HCT116 (cell line): ENCODE measurements around the gene BOLA3. TPM values are rescaled to one million over a fixed set of nuclear protein-coding genes. Genes with fewer than 3 reads are reported as not detected.

Experiments used
- ATAC-seq: fragments of 200-7000 bp; cut with Tn5 transposase; 2 replicates; pipeline ENCODE4 v1.9.1; 2020; ENCODE audit warnings: mild to moderate bottlenecking, moderate library complexity
- BruUV-seq: library from RNA; stranded (reverse); fragments of 400-500 nt; replicated peaks from 2 replicates; lab custom pipeline; 2021; lab: Mats Ljungman, UMichigan
- CTCF ChIA-PET: fragments of 300-600 bp; sonication (Branson Sonifier 250); formaldehyde crosslinking; loops from one replicate; lab custom pipeline; 2021; ENCODE audit warnings: antibody characterized with exemption; lab: Charles Lee
- POLR2A ChIA-PET: fragments of 300-600, 350-600 bp; sonication (Branson Sonifier 250); formaldehyde crosslinking; loops from one replicate; lab custom pipeline; 2021; ENCODE audit warnings: antibody characterized with exemption; lab: Charles Lee
- RAD21 ChIA-PET, 2 experiments: fragments of 300-600 bp; sonication (Branson Sonifier 250); formaldehyde crosslinking; loops; one replicate each; lab custom pipeline; 2023; ENCODE audit warnings: low total read pairs in 2 of 2; ENCODE audit not compliant: uncharacterized antibody in 2 of 2, unreplicated experiment in 2 of 2, low non-redundant PET in 1 of 2; lab: Charles Lee
- DNase-seq: peaks from one replicate; pipeline ENCODE4 v3.0.0-alpha.2; 2010; ENCODE audit warnings: low read depth, low spot score
- H2AFZ ChIP-seq: fragments of 200-600 bp; shearing (Covaris generic), sonication (generic); 2 replicates; pipeline ENCODE4 v1.6.1; 2017; ENCODE audit warnings: low read depth, mixed run types, mixed read lengths, antibody characterized with exemption, low read length; ENCODE audit not compliant: poor library complexity, severe bottlenecking
- H3K27ac ChIP-seq: 2 replicates; pipeline ENCODE4 v1.5.1; 2012; ENCODE audit warnings: low read depth, low read length
- H3K27me3 ChIP-seq: fragments of 200-600 bp; sonication (generic); 2 replicates; pipeline ENCODE4 v1.6.1; 2016; ENCODE audit warnings: mixed run types, low read length, mixed read lengths; ENCODE audit not compliant: insufficient read depth
- H3K36me3 ChIP-seq, 2 experiments: fragments of 200-500 bp in 1 of 2; fragments of 200-600 bp in 1 of 2; sonication (Bioruptor generic) in 1 of 2; sonication (generic) in 1 of 2; 2 replicates each; pipeline versions ENCODE4 v1.5.1 to v1.6.1; 2014 to 2016; ENCODE audit warnings: low read length in 2 of 2, inconsistent platforms in 1 of 2, mixed read lengths in 1 of 2, mixed run types in 1 of 2; ENCODE audit not compliant: insufficient read depth in 2 of 2, control insufficient read depth in 1 of 2
- H3K4me1 ChIP-seq, 2 experiments: fragments of 200-600 bp in 1 of 2; sonication (generic) in 1 of 2; 2 replicates each; pipeline versions ENCODE4 v1.5.1 to v1.6.1; 2012 to 2017; ENCODE audit warnings: low read length in 2 of 2, inconsistent platforms in 1 of 2, mild to moderate bottlenecking in 1 of 2, mixed read lengths in 1 of 2, mixed run types in 1 of 2, moderate library complexity in 1 of 2; ENCODE audit not compliant: insufficient read depth in 2 of 2, control insufficient read depth in 1 of 2
- H3K4me2 ChIP-seq: fragments of 200-600 bp; sonication (generic); 2 replicates; pipeline ENCODE4 v1.6.1; 2017; ENCODE audit warnings: mixed run types, low read length, mixed read lengths
- H3K4me3 ChIP-seq, 2 experiments: fragments of 200-600 bp in 1 of 2; sonication (generic) in 1 of 2; replicated peaks in 1 of 2; 2 replicates each; pipeline ENCODE4 v1.5.1; 2011 to 2016; ENCODE audit warnings: low read length in 2 of 2, control low read depth in 1 of 2, low read depth in 1 of 2, mild to moderate bottlenecking in 1 of 2, mixed read lengths in 1 of 2, mixed run types in 1 of 2
- H3K79me2 ChIP-seq: fragments of 200-600 bp; sonication (generic); 2 replicates; pipeline ENCODE4 v1.6.1; 2017; ENCODE audit warnings: mild to moderate bottlenecking, mixed run types, low read length, moderate library complexity, mixed read lengths; ENCODE audit not compliant: insufficient read depth
- H3K9ac ChIP-seq: fragments of 200-600 bp; sonication (generic); 2 replicates; pipeline ENCODE4 v1.6.1; 2016; ENCODE audit warnings: low read length, mixed read lengths
- H3K9me2 ChIP-seq: fragments of 200-600 bp; sonication (generic), shearing (Covaris generic); 2 replicates; pipeline ENCODE4 v1.6.1; 2017; ENCODE audit warnings: mixed run types, mild to moderate bottlenecking, moderate library complexity; ENCODE audit not compliant: insufficient read depth
- H3K9me3 ChIP-seq, 2 experiments: fragments of 200-500 bp in 1 of 2; fragments of 200-600 bp in 1 of 2; sonication (Bioruptor generic) in 1 of 2; sonication (generic) in 1 of 2; 2 replicates each; pipeline ENCODE4 v1.6.1; 2014 to 2017; ENCODE audit warnings: low read length in 2 of 2, mixed read lengths in 2 of 2, inconsistent platforms in 1 of 2, low read depth in 1 of 2, mild to moderate bottlenecking in 1 of 2, mixed run types in 1 of 2, moderate library complexity in 1 of 2; ENCODE audit not compliant: control insufficient read depth in 1 of 2, insufficient read depth in 1 of 2
- H4K20me1 ChIP-seq: fragments of 200-600 bp; sonication (generic), shearing (Covaris generic); 2 replicates; pipeline ENCODE4 v1.6.1; 2017; ENCODE audit warnings: mixed run types, mild to moderate bottlenecking, moderate library complexity; ENCODE audit not compliant: insufficient read depth
- ELF1 ChIP-seq: IDR thresholded peaks from 2 replicates; pipeline ENCODE4 v1.6.1; 2012; ENCODE audit warnings: low read depth, borderline replicate concordance
- FOSL1 ChIP-seq: IDR thresholded peaks from 2 replicates; pipeline ENCODE4 v1.6.1; 2012; ENCODE audit warnings: low read depth
- POLR2A ChIP-seq: IDR thresholded peaks from 2 replicates; pipeline ENCODE4 v1.7.0; 2011; ENCODE audit warnings: borderline replicate concordance; ENCODE audit not compliant: insufficient read depth, insufficient read length; ENCODE audit errors: extremely low read depth
- SIN3A ChIP-seq: IDR thresholded peaks from 2 replicates; pipeline ENCODE4 v1.6.1; 2012; ENCODE audit warnings: low read depth
- TCF7L2 ChIP-seq: IDR thresholded peaks from 2 replicates; pipeline ENCODE4 v1.7.0; 2011; ENCODE audit warnings: borderline replicate concordance, inconsistent platforms; ENCODE audit not compliant: insufficient read depth, insufficient read length; ENCODE audit errors: extremely low read depth
- YY1 ChIP-seq: IDR thresholded peaks from 2 replicates; pipeline ENCODE4 v1.6.1; 2011; ENCODE audit warnings: low read length, low read depth, moderate library complexity, mild to moderate bottlenecking; ENCODE audit not compliant: insufficient replicate concordance; ENCODE audit errors: extremely low read depth
- ZFX ChIP-seq: fragments of 450-650 bp; IDR thresholded peaks from 2 replicates; pipeline ENCODE4 v1.6.1; 2017
- intact Hi-C: fragments of 100-400 bp; cut with micrococcal nuclease; formaldehyde crosslinking; loops from 2 replicates; pipeline ENCODE4 v1.10.0; 2022
- total RNA-seq: library from RNA; stranded (reverse); gene quantifications from one replicate; pipeline ENCODE4 v1.2.1, GENCODE V29; 2021; ENCODE audit not compliant: unreplicated experiment
- TF ChIP-seq, protein P1 (sequence below): IDR thresholded peaks from 2 replicates; pipeline ENCODE4 v1.6.1; 2012; ENCODE audit warnings: low read depth

The BOLA3 gene
- total RNA-seq, 1 experiment from 2014 or later = 62.9 TPM

DNA sequence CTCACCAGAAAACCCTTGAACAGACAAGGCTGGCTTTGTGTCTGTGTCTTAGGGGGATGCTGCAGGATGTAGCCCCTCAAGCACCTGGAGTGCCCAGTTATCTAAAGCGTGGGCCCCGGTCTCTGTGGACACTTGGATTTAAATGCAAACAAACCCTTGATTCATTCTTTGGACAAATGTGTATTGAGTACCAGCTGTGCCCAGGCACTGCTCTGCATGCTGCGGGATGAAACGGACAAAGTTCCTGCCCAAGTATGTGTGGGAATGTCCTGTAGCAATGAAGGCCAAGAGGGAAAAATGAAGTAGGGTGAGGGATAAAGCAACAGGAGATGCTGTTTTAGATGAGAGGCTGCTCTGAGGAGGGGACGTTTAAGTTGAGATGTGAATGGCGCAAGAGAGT, 53.9 kb downstream of the BOLA3 start:
- CTCF ChIA-PET = no interaction called here
- Histone ChIP-seq H3K27me3 (no peaks in the 10 kb centered on the region), H3K79me2 (no peaks in the 10 kb centered on the region), H4K20me1 (no peaks in the 10 kb centered on the region), H3K27ac (no peak overlapping the region), H3K9me2 (no peaks in the 10 kb centered on the region), H3K9me3 (no peaks in the 10 kb centered on the region), H3K9ac (no peak overlapping the region), H3K36me3 (peaks cover 11 to 26% of the 10 kb centered on the region in 2 experiments; a peak in 3 of 4 replicates), H3K4me1 (no peaks in the 10 kb centered on the region), H3K4me2 (no peak overlapping the region), H2AFZ (no peak overlapping the region), H3K4me3 (no peak overlapping the region)
- RAD21 ChIA-PET = no interaction called here
- DNase-seq = no peak
- ATAC-seq = no peak
- TF ChIP-seq POLR2A (no peak), ELF1 (no peak), FOSL1 (no peak), ZFX (no peak), YY1 (no peak), TCF7L2 (no peak), SIN3A (no peak)
- TF ChIP-seq, protein P1, sequence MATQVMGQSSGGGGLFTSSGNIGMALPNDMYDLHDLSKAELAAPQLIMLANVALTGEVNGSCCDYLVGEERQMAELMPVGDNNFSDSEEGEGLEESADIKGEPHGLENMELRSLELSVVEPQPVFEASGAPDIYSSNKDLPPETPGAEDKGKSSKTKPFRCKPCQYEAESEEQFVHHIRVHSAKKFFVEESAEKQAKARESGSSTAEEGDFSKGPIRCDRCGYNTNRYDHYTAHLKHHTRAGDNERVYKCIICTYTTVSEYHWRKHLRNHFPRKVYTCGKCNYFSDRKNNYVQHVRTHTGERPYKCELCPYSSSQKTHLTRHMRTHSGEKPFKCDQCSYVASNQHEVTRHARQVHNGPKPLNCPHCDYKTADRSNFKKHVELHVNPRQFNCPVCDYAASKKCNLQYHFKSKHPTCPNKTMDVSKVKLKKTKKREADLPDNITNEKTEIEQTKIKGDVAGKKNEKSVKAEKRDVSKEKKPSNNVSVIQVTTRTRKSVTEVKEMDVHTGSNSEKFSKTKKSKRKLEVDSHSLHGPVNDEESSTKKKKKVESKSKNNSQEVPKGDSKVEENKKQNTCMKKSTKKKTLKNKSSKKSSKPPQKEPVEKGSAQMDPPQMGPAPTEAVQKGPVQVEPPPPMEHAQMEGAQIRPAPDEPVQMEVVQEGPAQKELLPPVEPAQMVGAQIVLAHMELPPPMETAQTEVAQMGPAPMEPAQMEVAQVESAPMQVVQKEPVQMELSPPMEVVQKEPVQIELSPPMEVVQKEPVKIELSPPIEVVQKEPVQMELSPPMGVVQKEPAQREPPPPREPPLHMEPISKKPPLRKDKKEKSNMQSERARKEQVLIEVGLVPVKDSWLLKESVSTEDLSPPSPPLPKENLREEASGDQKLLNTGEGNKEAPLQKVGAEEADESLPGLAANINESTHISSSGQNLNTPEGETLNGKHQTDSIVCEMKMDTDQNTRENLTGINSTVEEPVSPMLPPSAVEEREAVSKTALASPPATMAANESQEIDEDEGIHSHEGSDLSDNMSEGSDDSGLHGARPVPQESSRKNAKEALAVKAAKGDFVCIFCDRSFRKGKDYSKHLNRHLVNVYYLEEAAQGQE = no peak
- no TSS peak for BruUV-seq
- intact Hi-C loops = no loop called here
- POLR2A ChIA-PET = no interaction called here
